Activated T-helper 1 cell treated with anti-CD3 and anti-CD28 coated beads, Interleukin-12 subunit alpha, Interleukin-12 subunit beta, Interleukin-2, Interleukin-4 antibody, amounts not matched to agents 30 ng/mL and 10 ng/mL and 1 ng/mL, durations not matched to agents 14 hours and 24 hours and 36 hours (primary cell): Measurements from ENCODE around the gene IL36A. TPM values are rescaled to one million over a fixed set of nuclear protein-coding genes. Genes with fewer than 3 reads are reported as not detected.

Experiments
- total RNA-seq: library from RNA; stranded (reverse); gene quantifications from 2 replicates; pipeline ENCODE4 v1.2.3, GENCODE V29; 2022

Gene IL36A
- total RNA-seq, 1 donor from 2014 or later = not detected

Other genes starting within 250 kb of the IL36A start
- gene CKAP2L, start 240.8 kb upstream of the IL36A start, total RNA-seq = 20.9 and 21.2 TPM in 2 replicates
- gene IL1A, start 221.0 kb upstream of the IL36A start, total RNA-seq = 7.5 and 7.8 TPM in 2 replicates
- 0.23 and 0.44 TPM in 2 replicates for gene IL1B, start 168.7 kb upstream of the IL36A start, total RNA-seq
- not detected in 2 replicates for gene IL37, start 94.3 kb upstream of the IL36A start, total RNA-seq
- not detected in 2 replicates for gene IL36G, start 27.5 kb upstream of the IL36A start, total RNA-seq
- gene IL36B, start 47.4 kb downstream of the IL36A start, total RNA-seq = not detected in 2 replicates
- gene IL36RN, start 53.7 kb downstream of the IL36A start, total RNA-seq = not detected in 2 replicates
- gene IL1F10, start 62.5 kb downstream of the IL36A start, total RNA-seq = not detected in 2 replicates
- 4.2 and 4.7 TPM in 2 replicates for gene IL1RN, start 122.1 kb downstream of the IL36A start, total RNA-seq
- gene PSD4, start 168.5 kb downstream of the IL36A start, total RNA-seq = 249 and 257 TPM in 2 replicates